SJSA1 (cell line): Measurements from ENCODE around the gene GRIK1. TPM values are rescaled to one million over a fixed set of nuclear protein-coding genes. Genes with fewer than 3 reads are reported as not detected.
"Not testable (repeated sequence)": the region's sequence is repeated elsewhere in the genome, so short reads cannot be mapped to it uniquely, and the experiment has no call there.

Experiments
- DNase-seq, 2 experiments: peaks; one replicate each; pipeline ENCODE4 v3.0.0-alpha.2; 2015 to 2020; ENCODE audit warnings: low spot score in 2 of 2, low read depth in 1 of 2
- H3K27ac ChIP-seq: fragments of 250-450 bp; sonication (Bioruptor Pico); 2 replicates; pipeline ENCODE4 v1.5.1; 2020; ENCODE audit warnings: mild to moderate bottlenecking, moderate library complexity
- H3K27me3 ChIP-seq: fragments of 250-450 bp; sonication (Bioruptor Pico); replicated peaks from 2 replicates; pipeline ENCODE4 v1.5.1; 2020; ENCODE audit warnings: mild to moderate bottlenecking, moderate library complexity
- H3K36me3 ChIP-seq: fragments of 250-450 bp; sonication (Bioruptor Pico); 2 replicates; pipeline ENCODE4 v1.5.1; 2020; ENCODE audit warnings: mild to moderate bottlenecking
- H3K4me1 ChIP-seq: fragments of 250-450 bp; sonication (Bioruptor Pico); replicated peaks from 2 replicates; pipeline ENCODE4 v1.6.1; 2021; ENCODE audit warnings: mild to moderate bottlenecking
- H3K4me3 ChIP-seq: fragments of 250-450 bp; sonication (Bioruptor Pico); 2 replicates; pipeline ENCODE4 v1.5.1; 2020; ENCODE audit warnings: mild to moderate bottlenecking
- H3K9me3 ChIP-seq: fragments of 250-450 bp; sonication (Bioruptor Pico); replicated peaks from 2 replicates; pipeline ENCODE4 v1.5.1; 2020; ENCODE audit warnings: mild to moderate bottlenecking
- total RNA-seq: library from RNA; depleted of rRNA; stranded (reverse); fragments of >200 nt; shearing (Covaris generic); gene quantifications from 2 replicates; pipeline ENCODE4 v1.2.3, GENCODE V29; 2014

Gene GRIK1
- total RNA-seq, 1 experiment from 2014 or later, result not detected

- H3K4me3 ChIP-seq, result no peak overlapping the region
- no peak overlapping the region for H3K27ac ChIP-seq
- H3K4me1 ChIP-seq, result no peaks in the 10 kb centered on the region
- no peaks in the 10 kb centered on the region for H3K9me3 ChIP-seq
- DNase-seq, result no peak
- H3K27me3 ChIP-seq, result no peaks in the 10 kb centered on the region
- H3K36me3 ChIP-seq, result no peaks in the 10 kb centered on the region
These were observed 328.9 kb downstream of the GRIK1 start for GRCh38 chr21:29610779-29611360.

- H3K9me3 ChIP-seq, result no peaks in the 10 kb centered on the region
- H3K27ac ChIP-seq, result no peak overlapping the region
- DNase-seq, result no peak
- no peaks in the 10 kb centered on the region for H3K36me3 ChIP-seq
- no peaks in the 10 kb centered on the region for H3K4me1 ChIP-seq
- no peak overlapping the region for H3K4me3 ChIP-seq
- no peaks in the 10 kb centered on the region for H3K27me3 ChIP-seq
These were observed 333.2 kb downstream of the GRIK1 start for GRCh38 chr21:29606613-29607012.

- not testable (repeated sequence) for H3K9me3 ChIP-seq, H3K27ac ChIP-seq, H3K27me3 ChIP-seq, H3K4me1 ChIP-seq, H3K4me3 ChIP-seq, DNase-seq, H3K36me3 ChIP-seq
These were observed 334.6 kb downstream of the GRIK1 start for GRCh38 chr21:29605219-29605618.

GRCh38 chr21:29604076-29604475, 335.7 kb downstream of the GRIK1 start:
- Histone ChIP-seq H3K36me3 (no peaks in the 10 kb centered on the region), H3K27ac (no peak overlapping the region), H3K27me3 (no peaks in the 10 kb centered on the region), H3K9me3 (no peaks in the 10 kb centered on the region), H3K4me1 (no peaks in the 10 kb centered on the region), H3K4me3 (no peak overlapping the region)
- DNase-seq, result no peak

- no peaks in the 10 kb centered on the region for H3K9me3 ChIP-seq
- no peaks in the 10 kb centered on the region for H3K27me3 ChIP-seq
- H3K4me3 ChIP-seq, result no peak overlapping the region
- H3K36me3 ChIP-seq, result no peaks in the 10 kb centered on the region
- DNase-seq, result no peak
- H3K27ac ChIP-seq, result no peak overlapping the region
- no peaks in the 10 kb centered on the region for H3K4me1 ChIP-seq
These were observed 338.7 kb downstream of the GRIK1 start for GRCh38 chr21:29601047-29601446.

- Histone ChIP-seq H3K27ac (no peak overlapping the region), H3K4me1 (no peaks in the 10 kb centered on the region), H3K27me3 (no peaks in the 10 kb centered on the region), H3K4me3 (no peak overlapping the region), H3K9me3 (no peaks in the 10 kb centered on the region), H3K36me3 (no peaks in the 10 kb centered on the region)
- no peak for DNase-seq
These were observed 353.1 kb downstream of the GRIK1 start for GRCh38 chr21:29586696-29587095.

GRCh38 chr21:29585462-29585861, 354.3 kb downstream of the GRIK1 start:
- H3K9me3 ChIP-seq, result no peaks in the 10 kb centered on the region
- H3K36me3 ChIP-seq, result no peaks in the 10 kb centered on the region
- no peaks in the 10 kb centered on the region for H3K27me3 ChIP-seq

GRCh38 chr21:29583424-29583924, 356.3 kb downstream of the GRIK1 start:
- DNase-seq, result no peak
- H3K9me3 ChIP-seq, result no peaks in the 10 kb centered on the region
- no peaks in the 10 kb centered on the region for H3K36me3 ChIP-seq
- H3K4me3 ChIP-seq, result no peak overlapping the region
- no peak overlapping the region for H3K27ac ChIP-seq
- H3K4me1 ChIP-seq, result no peaks in the 10 kb centered on the region
- no peaks in the 10 kb centered on the region for H3K27me3 ChIP-seq

More at GRCh38 chr21:29585462-29585861, 354.3 kb downstream of the GRIK1 start:
- DNase-seq, result no peak
- H3K27ac ChIP-seq, result no peak overlapping the region
- H3K4me3 ChIP-seq, result no peak overlapping the region
- no peaks in the 10 kb centered on the region for H3K4me1 ChIP-seq

GRCh38 chr21:29582855-29583254, 356.9 kb downstream of the GRIK1 start:
- Histone ChIP-seq H3K4me3 (no peak overlapping the region), H3K4me1 (no peaks in the 10 kb centered on the region), H3K36me3 (no peaks in the 10 kb centered on the region), H3K27me3 (no peaks in the 10 kb centered on the region), H3K27ac (no peak overlapping the region), H3K9me3 (no peaks in the 10 kb centered on the region)
- no peak for DNase-seq

- Histone ChIP-seq H3K9me3 (no peaks in the 10 kb centered on the region), H3K36me3 (no peaks in the 10 kb centered on the region), H3K4me3 (no peak overlapping the region), H3K27me3 (no peaks in the 10 kb centered on the region), H3K4me1 (no peaks in the 10 kb centered on the region), H3K27ac (no peak overlapping the region)
- no peak for DNase-seq
These were observed 358.4 kb downstream of the GRIK1 start for GRCh38 chr21:29581393-29581792.

- Histone ChIP-seq H3K27ac (no peak overlapping the region), H3K36me3 (no peaks in the 10 kb centered on the region), H3K27me3 (no peaks in the 10 kb centered on the region), H3K4me3 (no peak overlapping the region), H3K9me3 (no peaks in the 10 kb centered on the region), H3K4me1 (no peaks in the 10 kb centered on the region)
- no peak for DNase-seq
These were observed 359.0 kb downstream of the GRIK1 start for GRCh38 chr21:29580732-29581285.

GRCh38 chr21:29578306-29578705, 361.5 kb downstream of the GRIK1 start:
- H3K27me3 ChIP-seq, result no peaks in the 10 kb centered on the region
- no peak overlapping the region for H3K27ac ChIP-seq
- no peaks in the 10 kb centered on the region for H3K36me3 ChIP-seq
- no peak for DNase-seq
- no peak overlapping the region for H3K4me3 ChIP-seq
- no peaks in the 10 kb centered on the region for H3K9me3 ChIP-seq
- H3K4me1 ChIP-seq, result no peaks in the 10 kb centered on the region

GRCh38 chr21:29571949-29572348, 367.8 kb downstream of the GRIK1 start:
- H3K27ac ChIP-seq, result no peak overlapping the region
- H3K4me3 ChIP-seq, result no peak overlapping the region
- H3K4me1 ChIP-seq, result no peaks in the 10 kb centered on the region
- no peaks in the 10 kb centered on the region for H3K27me3 ChIP-seq
- H3K9me3 ChIP-seq, result no peaks in the 10 kb centered on the region
- no peaks in the 10 kb centered on the region for H3K36me3 ChIP-seq
- DNase-seq, result no peak

- no peak for DNase-seq
- Histone ChIP-seq H3K27ac (no peak overlapping the region), H3K27me3 (no peaks in the 10 kb centered on the region), H3K4me3 (no peak overlapping the region), H3K4me1 (peaks cover 8% of the 10 kb centered on the region), H3K36me3 (no peaks in the 10 kb centered on the region), H3K9me3 (no peaks in the 10 kb centered on the region)
These were observed 371.6 kb downstream of the GRIK1 start for GRCh38 chr21:29568020-29568697.
